ENCODE data around the gene UNC5C. TPM values are rescaled to one million over a fixed set of nuclear protein-coding genes. Genes with fewer than 3 reads are reported as not detected.

UNC5C gene
- total RNA-seq, 2 experiments from 2014 or later, result not detected

DNA sequence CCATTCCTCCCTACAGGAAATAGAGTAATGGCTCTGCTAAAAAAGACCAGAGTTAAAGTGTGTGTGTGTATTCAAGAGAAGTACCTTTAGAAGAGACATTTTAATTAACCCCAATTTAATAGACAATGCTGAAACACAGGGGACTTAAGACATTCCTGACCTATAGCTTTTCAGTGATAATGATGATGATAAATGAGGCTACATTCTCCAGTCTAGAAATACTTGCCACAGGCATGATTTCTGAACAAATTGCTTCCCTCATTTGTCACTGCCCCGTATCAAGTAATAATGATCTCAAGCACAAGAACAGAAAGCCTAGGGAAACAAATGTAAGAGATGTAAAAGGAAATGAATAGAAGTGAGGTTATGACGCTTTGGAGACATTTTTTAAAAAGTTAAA lies 117.1 kb downstream of the UNC5C start:
- no peak overlapping the region for H3K4me3 ChIP-seq (ENCODE audit: low read depth, low read length, poor library complexity, severe bottlenecking)
- no peak overlapping the region for H3K27ac ChIP-seq (ENCODE audit: low read depth, low read length, poor library complexity, severe bottlenecking)
- H4K20me1 ChIP-seq (ENCODE audit: insufficient read depth, low read length), result no peaks in the 10 kb centered on the region
- intact Hi-C loops (cut with micrococcal nuclease; ENCODE audit: unreplicated experiment), result no loop called here
- no TSS peak for BruUV-seq (replicated peaks)
- no peak for DNase-seq (ENCODE audit: low spot score)
- H3K9me2 ChIP-seq (ENCODE audit: insufficient read depth, low read length), result no peaks in the 10 kb centered on the region
- POLR2A ChIA-PET, result no interaction called here
- no peak overlapping the region for H2AFZ ChIP-seq (ENCODE audit: low read length)
- no peaks in the 10 kb centered on the region for H3K4me1 ChIP-seq (ENCODE audit: insufficient read depth, low read length, poor library complexity, severe bottlenecking)
- H3K36me3 ChIP-seq (ENCODE audit: insufficient read depth, low read length), result no peaks in the 10 kb centered on the region
- H3K4me2 ChIP-seq (ENCODE audit: low read length), result no peak overlapping the region
- CTCF ChIA-PET (ENCODE audit: unreplicated experiment), result no interaction called here
- H3K9me3 ChIP-seq (ENCODE audit: low read length), result no peaks in the 10 kb centered on the region
- TF ChIP-seq EZH2phosphoT487 (IDR thresholded peaks at IDR 0.05; ENCODE audit: borderline replicate concordance, low read depth, low read length), result no peak
- TF ChIP-seq, protein P1, sequence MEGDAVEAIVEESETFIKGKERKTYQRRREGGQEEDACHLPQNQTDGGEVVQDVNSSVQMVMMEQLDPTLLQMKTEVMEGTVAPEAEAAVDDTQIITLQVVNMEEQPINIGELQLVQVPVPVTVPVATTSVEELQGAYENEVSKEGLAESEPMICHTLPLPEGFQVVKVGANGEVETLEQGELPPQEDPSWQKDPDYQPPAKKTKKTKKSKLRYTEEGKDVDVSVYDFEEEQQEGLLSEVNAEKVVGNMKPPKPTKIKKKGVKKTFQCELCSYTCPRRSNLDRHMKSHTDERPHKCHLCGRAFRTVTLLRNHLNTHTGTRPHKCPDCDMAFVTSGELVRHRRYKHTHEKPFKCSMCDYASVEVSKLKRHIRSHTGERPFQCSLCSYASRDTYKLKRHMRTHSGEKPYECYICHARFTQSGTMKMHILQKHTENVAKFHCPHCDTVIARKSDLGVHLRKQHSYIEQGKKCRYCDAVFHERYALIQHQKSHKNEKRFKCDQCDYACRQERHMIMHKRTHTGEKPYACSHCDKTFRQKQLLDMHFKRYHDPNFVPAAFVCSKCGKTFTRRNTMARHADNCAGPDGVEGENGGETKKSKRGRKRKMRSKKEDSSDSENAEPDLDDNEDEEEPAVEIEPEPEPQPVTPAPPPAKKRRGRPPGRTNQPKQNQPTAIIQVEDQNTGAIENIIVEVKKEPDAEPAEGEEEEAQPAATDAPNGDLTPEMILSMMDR (conservative IDR thresholded peaks at IDR 0.05; ENCODE audit: low read length), result no peak
- no peaks in the 10 kb centered on the region for H3K79me2 ChIP-seq (ENCODE audit: insufficient read depth, low read depth, low read length)

DNA sequence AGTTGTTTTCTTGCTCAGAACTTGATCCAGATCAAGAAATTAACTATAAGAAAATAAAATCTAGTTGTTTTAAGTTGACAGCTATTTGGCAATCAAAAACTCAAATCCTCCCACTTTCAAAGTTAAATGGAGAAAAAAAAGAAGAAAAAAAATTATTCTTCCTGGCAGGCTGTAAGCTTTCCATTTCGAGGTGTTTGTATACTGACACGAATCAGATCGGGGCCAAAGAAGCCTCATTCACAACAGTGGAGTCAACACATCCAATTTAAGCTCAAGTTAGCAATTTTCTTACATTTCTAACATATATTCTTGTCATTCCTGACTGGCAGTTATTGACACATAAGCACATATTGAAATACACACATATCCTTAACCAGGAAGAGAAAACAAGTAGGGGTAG lies 119.4 kb downstream of the UNC5C start:
- H3K9me3 ChIP-seq (ENCODE audit: low read length), result no peaks in the 10 kb centered on the region
- POLR2A ChIA-PET, result interaction anchor here (0.6 to 1.0 kb wide), 2 partner anchors 52 to 127 kb away, joined by 3 read pairs; no protein-coding TSS in a partner anchor
- no peak overlapping the region for H3K27ac ChIP-seq (ENCODE audit: low read depth, low read length, poor library complexity, severe bottlenecking)
- H3K79me2 ChIP-seq (ENCODE audit: insufficient read depth, low read depth, low read length), result no peaks in the 10 kb centered on the region
- DNase-seq (ENCODE audit: low spot score), result no peak
- no peak for TF ChIP-seq EZH2phosphoT487 (IDR thresholded peaks at IDR 0.05; ENCODE audit: borderline replicate concordance, low read depth, low read length)
- TF ChIP-seq, protein P1 (conservative IDR thresholded peaks at IDR 0.05; ENCODE audit: low read length), result no peak
- H3K4me2 ChIP-seq (ENCODE audit: low read length), result no peak overlapping the region
- no peaks in the 10 kb centered on the region for H4K20me1 ChIP-seq (ENCODE audit: insufficient read depth, low read length)
- no peaks in the 10 kb centered on the region for H3K9me2 ChIP-seq (ENCODE audit: insufficient read depth, low read length)
- no peaks in the 10 kb centered on the region for H3K4me1 ChIP-seq (ENCODE audit: insufficient read depth, low read length, poor library complexity, severe bottlenecking)
- H3K36me3 ChIP-seq (ENCODE audit: insufficient read depth, low read length), result no peaks in the 10 kb centered on the region
- H2AFZ ChIP-seq (ENCODE audit: low read length), result no peak overlapping the region
- no TSS peak for BruUV-seq (replicated peaks)
- no peak overlapping the region for H3K4me3 ChIP-seq (ENCODE audit: low read depth, low read length, poor library complexity, severe bottlenecking)
- CTCF ChIA-PET (ENCODE audit: unreplicated experiment), result no interaction called here
- intact Hi-C loops (cut with micrococcal nuclease; ENCODE audit: unreplicated experiment), result no loop called here

DNA sequence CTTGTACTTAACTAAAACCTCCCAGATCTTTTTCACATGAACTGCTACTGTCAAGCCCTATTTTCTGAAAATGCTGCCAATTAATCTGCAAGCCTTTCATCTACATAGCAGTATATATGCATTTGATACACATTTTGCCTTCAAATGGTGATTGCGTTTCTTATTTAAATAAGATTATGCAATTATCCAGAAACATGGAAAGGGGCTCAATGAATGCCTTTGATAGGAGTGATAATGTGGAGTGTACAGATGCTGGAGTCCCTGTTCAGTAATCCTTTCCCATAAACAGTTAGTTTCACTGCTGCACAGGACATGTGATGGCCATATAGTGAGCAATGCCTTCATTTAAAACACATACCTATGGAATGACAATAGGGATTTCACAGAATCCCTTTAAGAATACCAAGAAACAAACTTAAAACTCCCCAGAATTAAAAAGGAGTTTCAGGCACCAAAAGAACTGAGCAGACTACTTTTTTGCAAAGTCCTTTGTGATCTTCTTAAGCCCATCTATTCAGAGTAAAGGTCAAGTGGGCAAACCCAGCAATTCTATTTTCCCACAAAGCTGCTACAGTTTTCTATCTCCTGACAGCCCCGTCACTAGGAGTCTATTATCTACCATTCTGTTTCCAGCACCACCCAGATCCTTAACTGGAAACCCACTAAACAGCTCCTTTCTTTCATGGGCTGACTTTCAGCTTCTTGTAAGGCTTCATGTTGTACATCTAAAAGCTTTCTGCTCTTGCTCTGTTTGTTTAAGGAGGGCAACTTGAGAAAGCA lies 120.3 kb downstream of the UNC5C start:
- Histone ChIP-seq H3K9me3 (ENCODE audit: low read length) (no peaks in the 10 kb centered on the region), H3K9me2 (ENCODE audit: insufficient read depth, low read length) (no peaks in the 10 kb centered on the region), H3K4me2 (ENCODE audit: low read length) (no peak overlapping the region), H4K20me1 (ENCODE audit: insufficient read depth, low read length) (no peaks in the 10 kb centered on the region), H3K4me1 (ENCODE audit: insufficient read depth, low read length, poor library complexity, severe bottlenecking) (no peaks in the 10 kb centered on the region), H3K79me2 (ENCODE audit: insufficient read depth, low read depth, low read length) (no peaks in the 10 kb centered on the region), H3K27ac (ENCODE audit: low read depth, low read length, poor library complexity, severe bottlenecking) (no peak overlapping the region), H3K36me3 (ENCODE audit: insufficient read depth, low read length) (no peaks in the 10 kb centered on the region), H2AFZ (ENCODE audit: low read length) (no peak overlapping the region), H3K4me3 (ENCODE audit: low read depth, low read length, poor library complexity, severe bottlenecking) (no peak overlapping the region)
- TF ChIP-seq, protein P1 (conservative IDR thresholded peaks at IDR 0.05; ENCODE audit: low read length), result no peak
- TF ChIP-seq EZH2phosphoT487 (IDR thresholded peaks at IDR 0.05; ENCODE audit: borderline replicate concordance, low read depth, low read length), result no peak
- BruUV-seq (replicated peaks), result no TSS peak
- intact Hi-C loops (cut with micrococcal nuclease; ENCODE audit: unreplicated experiment), result no loop called here
- ChIA-PET CTCF (ENCODE audit: unreplicated experiment) (no interaction called here), POLR2A (interaction anchor here (0.6 to 1.0 kb wide), 3 partner anchors 51 to 616 kb away, joined by 3 to 5 read pairs (median 3); no protein-coding TSS in a partner anchor)
- no peak for DNase-seq (ENCODE audit: low spot score)
